Fibroblast of lung (primary cell): ENCODE results near the gene GRM8. TPM values are rescaled to one million over a fixed set of nuclear protein-coding genes. Genes with fewer than 3 reads are reported as not detected.

ENCODE experiments used
- DNase-seq, 2 donors: peaks; one replicate each; pipeline versions ENCODE4 v3.0.0 to v3.0.0-alpha.2; 2010; ENCODE audit warnings: low read depth in 2 of 2
- H2AFZ ChIP-seq: 2 replicates; pipeline ENCODE4 v1.5.1; 2012; ENCODE audit warnings: low read length, control low read depth, inconsistent platforms
- H3K27ac ChIP-seq: 2 replicates; pipeline ENCODE4 v1.5.1; 2011; ENCODE audit warnings: low read length, control low read depth; ENCODE audit not compliant: insufficient read depth
- H3K27me3 ChIP-seq: 2 replicates; pipeline ENCODE4 v1.5.1; 2011; ENCODE audit warnings: mild to moderate bottlenecking, low read length; ENCODE audit not compliant: control insufficient read depth, insufficient read depth
- H3K36me3 ChIP-seq: 2 replicates; pipeline ENCODE4 v1.5.1; 2011; ENCODE audit warnings: low read length; ENCODE audit not compliant: control insufficient read depth, insufficient read depth
- H3K4me1 ChIP-seq: 2 replicates; pipeline ENCODE4 v1.5.1; 2011; ENCODE audit warnings: low read length; ENCODE audit not compliant: control insufficient read depth, insufficient read depth; ENCODE audit errors: extremely low read depth
- H3K4me2 ChIP-seq: 2 replicates; pipeline ENCODE4 v1.5.1; 2011; ENCODE audit warnings: low read length, control low read depth; ENCODE audit not compliant: insufficient read depth; ENCODE audit errors: extremely low read depth
- H3K4me3 ChIP-seq, 4 experiments: fragments of 200-600 bp in 1 of 4; sonication (generic) in 1 of 4; replicated peaks in 1 of 4; 2 replicates each; pipeline ENCODE4 v1.5.1; 2011 to 2016; ENCODE audit warnings: low read length in 4 of 4, low read depth in 3 of 4, mild to moderate bottlenecking in 3 of 4, control low read depth in 2 of 4, inconsistent platforms in 1 of 4, mixed read lengths in 1 of 4; ENCODE audit not compliant: insufficient read depth in 1 of 4; ENCODE audit errors: control extremely low read depth in 1 of 4
- H3K79me2 ChIP-seq: 2 replicates; pipeline ENCODE4 v1.5.1; 2012; ENCODE audit warnings: mild to moderate bottlenecking, low read length, inconsistent platforms; ENCODE audit not compliant: control insufficient read depth, insufficient read depth
- H3K9ac ChIP-seq: 2 replicates; pipeline ENCODE4 v1.5.1; 2011; ENCODE audit warnings: mild to moderate bottlenecking, low read length, control low read depth; ENCODE audit not compliant: insufficient read depth
- H3K9me3 ChIP-seq: 2 replicates; pipeline ENCODE4 v1.5.1; 2012; ENCODE audit warnings: low read depth, low read length; ENCODE audit not compliant: control insufficient read depth, insufficient read depth
- H4K20me1 ChIP-seq: 2 replicates; pipeline ENCODE4 v1.5.1; 2011; ENCODE audit warnings: low read length; ENCODE audit not compliant: control insufficient read depth, insufficient read depth; ENCODE audit errors: extremely low read depth
- EZH2 ChIP-seq: IDR thresholded peaks from 2 replicates; pipeline ENCODE4 v1.5.1; 2012; ENCODE audit warnings: low read length, control low read depth, mild to moderate bottlenecking; ENCODE audit errors: missing control alignments
- polyA plus RNA-seq, 2 donors: library from polyadenylated mRNA; depleted of rRNA in 1 of 2; stranded (reverse) in 1 of 2; unstranded in 1 of 2; fragments of >200 nt; gene quantifications; 2 replicates each; pipeline ENCODE4 v1.2.1, GENCODE V29; 2011 to 2012; ENCODE audit warnings: missing spikeins in 1 of 2
- total RNA-seq: library from RNA; depleted of rRNA; stranded (reverse); fragments of >200 nt; gene quantifications from 2 replicates; pipeline ENCODE4 v1.2.1, GENCODE V29; 2014
- TF ChIP-seq, protein P1 (sequence below), 2 donors: IDR thresholded peaks in 1 of 2; conservative IDR thresholded peaks in 1 of 2; 1 replicate in 1 of 2; 2 replicates in 1 of 2; pipeline ENCODE4 v1.5.1; 2011 to 2012; ENCODE audit warnings: low read length in 2 of 2, control low read depth in 1 of 2, inconsistent platforms in 1 of 2, low read depth in 1 of 2, mild to moderate bottlenecking in 1 of 2

GRM8 gene
- total and polyA plus RNA-seq, 2 donors (not counting 1 experiment from before 2014, with no cell fraction given), result not detected

GRCh38 chr7:126657137-126657536 lies 595.6 kb downstream of the GRM8 start:
- H3K27me3 ChIP-seq, result no peaks in the 10 kb centered on the region
- H3K4me2 ChIP-seq, result no peak overlapping the region
- H3K9me3 ChIP-seq, result no peaks in the 10 kb centered on the region
- H2AFZ ChIP-seq, result no peak overlapping the region
- no peak overlapping the region for H3K9ac ChIP-seq
- H4K20me1 ChIP-seq, result no peaks in the 10 kb centered on the region
- no peaks in the 10 kb centered on the region for H3K4me1 ChIP-seq
- H3K4me3 ChIP-seq, result no peak overlapping the region
- no peak overlapping the region for H3K27ac ChIP-seq
- no peak for TF ChIP-seq EZH2
- H3K79me2 ChIP-seq, result no peaks in the 10 kb centered on the region
- DNase-seq, result no peak
- H3K36me3 ChIP-seq, result no peaks in the 10 kb centered on the region

DNA sequence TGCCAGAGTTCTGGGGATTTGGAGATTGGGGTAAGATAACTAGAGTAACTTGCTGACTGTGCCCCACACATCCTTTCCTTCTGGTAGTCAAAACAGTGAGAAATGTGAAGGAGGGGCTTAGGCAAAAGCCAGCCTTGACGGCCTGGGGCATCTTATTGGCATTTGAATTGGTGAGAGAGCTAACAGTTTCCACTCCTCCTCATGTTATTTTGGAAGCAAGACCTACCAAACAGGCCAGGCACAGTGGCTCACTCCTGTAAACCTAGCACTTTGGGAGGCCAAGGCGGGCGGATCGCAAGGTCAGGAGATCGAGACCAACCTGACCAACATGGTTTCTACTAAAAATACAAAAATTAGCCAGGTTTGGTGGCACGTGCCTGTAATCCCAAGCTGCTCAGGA lies 596.6 kb downstream of the GRM8 start:
- no peaks in the 10 kb centered on the region for H3K9me3 ChIP-seq
- H3K4me1 ChIP-seq, result no peaks in the 10 kb centered on the region
- H2AFZ ChIP-seq, result no peak overlapping the region
- H3K36me3 ChIP-seq, result no peaks in the 10 kb centered on the region
- TF ChIP-seq EZH2, result no peak
- TF ChIP-seq, protein P1, sequence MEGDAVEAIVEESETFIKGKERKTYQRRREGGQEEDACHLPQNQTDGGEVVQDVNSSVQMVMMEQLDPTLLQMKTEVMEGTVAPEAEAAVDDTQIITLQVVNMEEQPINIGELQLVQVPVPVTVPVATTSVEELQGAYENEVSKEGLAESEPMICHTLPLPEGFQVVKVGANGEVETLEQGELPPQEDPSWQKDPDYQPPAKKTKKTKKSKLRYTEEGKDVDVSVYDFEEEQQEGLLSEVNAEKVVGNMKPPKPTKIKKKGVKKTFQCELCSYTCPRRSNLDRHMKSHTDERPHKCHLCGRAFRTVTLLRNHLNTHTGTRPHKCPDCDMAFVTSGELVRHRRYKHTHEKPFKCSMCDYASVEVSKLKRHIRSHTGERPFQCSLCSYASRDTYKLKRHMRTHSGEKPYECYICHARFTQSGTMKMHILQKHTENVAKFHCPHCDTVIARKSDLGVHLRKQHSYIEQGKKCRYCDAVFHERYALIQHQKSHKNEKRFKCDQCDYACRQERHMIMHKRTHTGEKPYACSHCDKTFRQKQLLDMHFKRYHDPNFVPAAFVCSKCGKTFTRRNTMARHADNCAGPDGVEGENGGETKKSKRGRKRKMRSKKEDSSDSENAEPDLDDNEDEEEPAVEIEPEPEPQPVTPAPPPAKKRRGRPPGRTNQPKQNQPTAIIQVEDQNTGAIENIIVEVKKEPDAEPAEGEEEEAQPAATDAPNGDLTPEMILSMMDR (conservative IDR thresholded peaks at IDR 0.05 in 1 of 2, IDR thresholded peaks at IDR 0.05 in 1 of 2; ENCODE audit: low read depth in 1 of 2, low read length in 2 of 2), result no peak
- H3K4me3 ChIP-seq, result no peak overlapping the region
- no peak overlapping the region for H3K4me2 ChIP-seq
- H3K27ac ChIP-seq, result no peak overlapping the region
- H3K27me3 ChIP-seq, result no peaks in the 10 kb centered on the region
- no peak overlapping the region for H3K9ac ChIP-seq
- DNase-seq, result no peak
- no peaks in the 10 kb centered on the region for H4K20me1 ChIP-seq
- H3K79me2 ChIP-seq, result no peaks in the 10 kb centered on the region

- no peaks in the 10 kb centered on the region for H4K20me1 ChIP-seq
- H3K27ac ChIP-seq, result no peak overlapping the region
- no peak overlapping the region for H3K4me3 ChIP-seq
- H3K9me3 ChIP-seq, result no peaks in the 10 kb centered on the region
- no peaks in the 10 kb centered on the region for H3K79me2 ChIP-seq
- no peak overlapping the region for H3K9ac ChIP-seq
- H3K27me3 ChIP-seq, result no peaks in the 10 kb centered on the region
- H3K36me3 ChIP-seq, result no peaks in the 10 kb centered on the region
- TF ChIP-seq, protein P1 (conservative IDR thresholded peaks at IDR 0.05 in 1 of 2, IDR thresholded peaks at IDR 0.05 in 1 of 2; ENCODE audit: low read depth in 1 of 2, low read length in 2 of 2), result no peak
- no peak for TF ChIP-seq EZH2
- no peaks in the 10 kb centered on the region for H3K4me1 ChIP-seq
- no peak overlapping the region for H3K4me2 ChIP-seq
- H2AFZ ChIP-seq, result no peak overlapping the region
- DNase-seq, result no peak
These were observed 615.2 kb downstream of the GRM8 start for GRCh38 chr7:126637538-126637937.
